OCI-LY7 (cell line): ENCODE data around the gene TCAF1.

Source experiments
- EZH2phosphoT487 ChIP-seq: fragments of 200-600 bp; sonication (generic); IDR thresholded peaks from 2 replicates; pipeline ENCODE4 v1.6.1; 2018; ENCODE audit warnings: low read depth, borderline replicate concordance, mild to moderate bottlenecking, mixed run types, antibody characterized with exemption, low read length, moderate library complexity, mixed read lengths
- TF ChIP-seq, protein P1 (sequence below): fragments of 200-600 bp; sonication (generic); conservative IDR thresholded peaks from 2 replicates; pipeline ENCODE4 v1.5.1; 2014; ENCODE audit warnings: mild to moderate bottlenecking, antibody characterized with exemption, low read length, moderate library complexity, mixed read lengths

DNA sequence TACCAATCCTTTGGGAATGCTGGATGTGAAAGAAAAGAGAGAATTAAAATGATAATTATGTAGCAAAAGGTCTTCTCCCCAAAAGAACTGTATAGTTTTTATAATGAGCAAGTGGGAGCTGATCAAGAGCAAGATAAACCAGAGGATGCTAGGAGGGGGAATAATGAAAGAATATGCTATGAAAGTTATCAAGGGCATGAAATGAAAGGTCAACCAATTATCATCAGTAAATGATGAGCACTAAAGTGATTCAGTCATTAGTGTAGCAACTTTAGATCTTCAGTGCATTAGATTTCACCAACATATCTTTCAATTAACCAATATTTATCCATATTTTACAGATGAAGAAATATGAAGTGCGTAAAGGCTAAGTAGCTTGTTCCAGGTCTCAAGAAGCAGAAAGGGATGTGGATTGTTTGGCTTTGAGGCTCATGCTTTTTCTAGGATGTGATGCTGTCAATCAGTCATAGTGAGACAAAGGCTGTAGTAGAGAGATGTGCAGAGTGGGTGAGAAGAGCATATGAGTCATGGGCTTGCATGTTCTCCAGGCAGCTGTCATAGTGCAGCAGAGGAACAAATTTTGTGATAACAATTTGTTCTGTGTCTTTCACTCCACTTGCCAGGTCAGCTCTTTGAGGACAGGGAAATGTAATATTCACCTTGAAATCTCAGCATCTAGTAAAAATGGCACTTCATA lies 27.4 kb upstream of the TCAF1 start:
- TF ChIP-seq EZH2phosphoT487: no peak
- TF ChIP-seq, protein P1, sequence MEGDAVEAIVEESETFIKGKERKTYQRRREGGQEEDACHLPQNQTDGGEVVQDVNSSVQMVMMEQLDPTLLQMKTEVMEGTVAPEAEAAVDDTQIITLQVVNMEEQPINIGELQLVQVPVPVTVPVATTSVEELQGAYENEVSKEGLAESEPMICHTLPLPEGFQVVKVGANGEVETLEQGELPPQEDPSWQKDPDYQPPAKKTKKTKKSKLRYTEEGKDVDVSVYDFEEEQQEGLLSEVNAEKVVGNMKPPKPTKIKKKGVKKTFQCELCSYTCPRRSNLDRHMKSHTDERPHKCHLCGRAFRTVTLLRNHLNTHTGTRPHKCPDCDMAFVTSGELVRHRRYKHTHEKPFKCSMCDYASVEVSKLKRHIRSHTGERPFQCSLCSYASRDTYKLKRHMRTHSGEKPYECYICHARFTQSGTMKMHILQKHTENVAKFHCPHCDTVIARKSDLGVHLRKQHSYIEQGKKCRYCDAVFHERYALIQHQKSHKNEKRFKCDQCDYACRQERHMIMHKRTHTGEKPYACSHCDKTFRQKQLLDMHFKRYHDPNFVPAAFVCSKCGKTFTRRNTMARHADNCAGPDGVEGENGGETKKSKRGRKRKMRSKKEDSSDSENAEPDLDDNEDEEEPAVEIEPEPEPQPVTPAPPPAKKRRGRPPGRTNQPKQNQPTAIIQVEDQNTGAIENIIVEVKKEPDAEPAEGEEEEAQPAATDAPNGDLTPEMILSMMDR: no peak
